Coronary artery (tissue), 2 donors: ENCODE results near the gene CHMP6.

Experiments used
- DNase-seq: peaks from one replicate; pipeline ENCODE4 v3.0.0-alpha.2; 2017; ENCODE audit warnings: low spot score
- H3K27ac ChIP-seq, 2 donors: fragments of 200-600 bp; sonication (generic); one replicate each; pipeline ENCODE4 v1.5.1; 2016 to 2019
- H3K4me3 ChIP-seq: fragments of 200-600 bp; sonication (generic); 2 replicates; pipeline ENCODE4 v1.5.1; 2016; ENCODE audit warnings: mild to moderate bottlenecking, moderate library complexity
- TF ChIP-seq, protein P1 (sequence below): fragments of 200-600 bp; sonication (generic); IDR thresholded peaks from one replicate; pipeline ENCODE4 v1.5.1; 2019; ENCODE audit warnings: antibody characterized with exemption

Gene CHMP6

DNA sequence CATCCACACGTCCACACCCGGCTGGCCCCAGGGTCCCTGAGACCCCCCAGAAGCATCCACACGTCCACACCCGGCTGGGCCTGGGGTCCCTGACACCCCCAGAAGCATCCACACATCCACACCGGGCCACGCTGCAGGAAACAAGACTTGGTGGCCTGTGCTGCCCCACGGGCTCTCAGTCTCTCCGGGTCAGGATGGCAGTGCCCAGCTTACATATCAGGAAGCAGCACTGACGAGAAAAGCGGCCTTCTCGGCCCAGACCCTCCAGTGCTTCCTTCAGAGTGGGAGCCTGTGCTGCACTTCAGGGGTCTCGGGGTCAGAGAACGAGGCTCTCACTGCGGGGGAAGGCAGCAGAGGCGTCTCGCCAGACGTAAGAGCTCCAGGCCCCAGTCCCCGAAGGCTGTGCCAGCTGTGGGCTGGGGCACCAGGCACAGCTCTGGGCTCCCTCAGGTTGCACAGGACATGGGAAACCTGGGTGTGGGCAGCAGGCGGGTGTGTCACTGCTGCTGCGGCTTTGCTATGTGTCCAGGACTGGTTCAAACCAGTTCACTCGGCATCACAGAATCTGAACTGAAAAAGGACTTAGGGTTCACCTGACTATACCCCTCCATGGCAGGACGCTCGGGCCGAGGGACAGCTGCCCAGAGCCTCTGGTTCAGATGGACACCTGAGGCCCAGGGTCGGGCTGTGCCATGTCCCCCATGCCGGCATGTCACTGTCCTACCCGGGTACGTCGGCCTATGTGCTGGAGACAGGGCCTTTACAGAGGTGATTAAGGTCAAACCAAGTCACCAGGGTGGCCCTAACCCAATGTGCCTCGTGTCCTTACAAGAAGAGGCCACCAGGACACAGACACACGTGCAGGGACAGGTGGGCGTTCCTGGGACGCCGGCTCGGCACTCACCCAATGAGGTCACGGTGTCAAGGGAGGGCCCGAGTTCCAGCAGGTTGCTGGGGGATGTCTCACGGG is 40.2 kb upstream of the CHMP6 start:
- H3K27ac ChIP-seq, result no peak overlapping the region
- H3K4me3 ChIP-seq, result no peak overlapping the region
- no peak for DNase-seq
- TF ChIP-seq, protein P1, sequence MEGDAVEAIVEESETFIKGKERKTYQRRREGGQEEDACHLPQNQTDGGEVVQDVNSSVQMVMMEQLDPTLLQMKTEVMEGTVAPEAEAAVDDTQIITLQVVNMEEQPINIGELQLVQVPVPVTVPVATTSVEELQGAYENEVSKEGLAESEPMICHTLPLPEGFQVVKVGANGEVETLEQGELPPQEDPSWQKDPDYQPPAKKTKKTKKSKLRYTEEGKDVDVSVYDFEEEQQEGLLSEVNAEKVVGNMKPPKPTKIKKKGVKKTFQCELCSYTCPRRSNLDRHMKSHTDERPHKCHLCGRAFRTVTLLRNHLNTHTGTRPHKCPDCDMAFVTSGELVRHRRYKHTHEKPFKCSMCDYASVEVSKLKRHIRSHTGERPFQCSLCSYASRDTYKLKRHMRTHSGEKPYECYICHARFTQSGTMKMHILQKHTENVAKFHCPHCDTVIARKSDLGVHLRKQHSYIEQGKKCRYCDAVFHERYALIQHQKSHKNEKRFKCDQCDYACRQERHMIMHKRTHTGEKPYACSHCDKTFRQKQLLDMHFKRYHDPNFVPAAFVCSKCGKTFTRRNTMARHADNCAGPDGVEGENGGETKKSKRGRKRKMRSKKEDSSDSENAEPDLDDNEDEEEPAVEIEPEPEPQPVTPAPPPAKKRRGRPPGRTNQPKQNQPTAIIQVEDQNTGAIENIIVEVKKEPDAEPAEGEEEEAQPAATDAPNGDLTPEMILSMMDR, result no peak

DNA sequence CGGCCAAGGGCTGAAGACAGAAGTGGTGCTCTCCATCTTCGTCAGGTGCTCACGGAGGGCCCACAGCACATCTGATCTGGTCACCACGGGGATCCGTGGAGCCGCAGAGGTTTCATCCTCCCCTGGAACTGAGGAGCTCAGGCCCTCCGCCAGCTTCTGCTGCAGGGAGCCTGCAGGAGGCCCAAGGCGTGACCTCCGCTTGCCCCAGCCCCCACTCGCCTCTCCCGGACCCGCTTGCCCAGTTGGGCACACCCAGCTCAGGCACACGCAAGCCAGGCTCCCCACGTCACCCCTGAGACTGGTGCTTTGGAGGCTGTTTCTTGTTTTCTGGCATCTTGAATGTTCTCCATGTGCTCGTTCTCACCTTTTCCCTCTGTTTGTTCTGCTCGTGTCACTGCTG is 39.4 kb upstream of the CHMP6 start:
- TF ChIP-seq, protein P1, result no peak
- no peak for DNase-seq
- Histone ChIP-seq H3K27ac (no peak overlapping the region), H3K4me3 (no peak overlapping the region)

DNA sequence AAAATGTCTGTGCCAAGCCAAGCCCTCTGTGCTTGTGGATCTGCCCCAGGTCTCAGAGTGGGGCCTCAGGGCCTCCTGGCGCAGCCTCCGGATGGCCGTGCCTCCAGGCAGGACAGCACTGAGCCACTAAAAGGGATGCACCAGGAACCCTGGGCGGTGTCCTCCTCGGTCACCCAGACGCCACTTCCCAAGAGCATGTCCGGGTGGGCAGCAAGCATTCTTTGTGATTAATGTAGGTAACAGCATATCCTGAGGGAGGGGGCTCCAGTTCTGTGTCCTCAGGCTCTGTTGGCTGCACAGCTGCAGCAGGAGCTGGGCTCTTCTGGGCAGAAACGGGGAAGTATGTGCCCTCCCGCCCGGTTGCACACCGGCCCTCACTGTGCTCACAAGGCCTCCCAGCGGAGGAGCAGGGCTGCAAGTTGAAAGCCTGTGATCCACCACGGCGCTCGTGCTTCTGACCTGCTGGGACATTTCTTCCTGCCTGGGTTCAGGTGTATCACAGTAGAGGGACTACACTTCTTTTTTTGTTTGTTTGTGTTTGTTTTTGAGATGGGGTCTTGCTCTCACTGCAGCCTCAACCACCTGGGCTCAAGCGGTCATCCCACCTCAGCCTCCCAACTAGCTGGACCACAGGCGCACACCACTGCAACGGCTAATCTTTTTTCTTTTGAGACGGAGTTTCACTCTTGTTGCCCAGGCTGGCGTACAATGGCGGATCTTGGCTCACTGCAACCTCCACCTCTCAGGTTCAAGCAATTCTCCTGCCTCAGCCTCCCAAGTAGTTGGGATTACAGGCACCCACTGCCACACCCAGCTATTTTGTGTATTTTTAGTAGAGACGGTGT is 37.9 kb upstream of the CHMP6 start:
- TF ChIP-seq, protein P1, result no peak
- Histone ChIP-seq H3K27ac (no peak overlapping the region), H3K4me3 (no peak overlapping the region)
- DNase-seq, result no peak

DNA sequence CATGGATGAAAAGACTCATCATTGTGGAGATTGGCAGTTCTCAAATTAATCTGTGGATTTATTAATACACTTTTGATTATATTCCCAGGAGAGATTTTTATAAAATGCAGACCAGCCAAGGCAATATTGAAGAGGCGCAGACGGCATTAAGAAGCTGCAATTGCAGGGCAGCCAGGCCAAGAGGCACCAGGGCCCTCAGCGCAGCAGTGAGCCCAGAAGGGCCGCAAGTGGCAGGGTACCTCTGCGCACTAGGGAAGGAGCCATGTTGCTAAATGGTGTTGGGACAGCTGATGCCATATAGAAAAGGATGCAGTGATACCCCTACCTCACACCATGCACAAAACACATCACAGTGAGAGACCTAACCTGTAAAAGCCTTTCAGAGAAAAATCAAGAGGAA is 36.6 kb upstream of the CHMP6 start:
- H3K27ac ChIP-seq, result no peak overlapping the region
- DNase-seq, result no peak
- TF ChIP-seq, protein P1, result no peak
- no peak overlapping the region for H3K4me3 ChIP-seq

DNA sequence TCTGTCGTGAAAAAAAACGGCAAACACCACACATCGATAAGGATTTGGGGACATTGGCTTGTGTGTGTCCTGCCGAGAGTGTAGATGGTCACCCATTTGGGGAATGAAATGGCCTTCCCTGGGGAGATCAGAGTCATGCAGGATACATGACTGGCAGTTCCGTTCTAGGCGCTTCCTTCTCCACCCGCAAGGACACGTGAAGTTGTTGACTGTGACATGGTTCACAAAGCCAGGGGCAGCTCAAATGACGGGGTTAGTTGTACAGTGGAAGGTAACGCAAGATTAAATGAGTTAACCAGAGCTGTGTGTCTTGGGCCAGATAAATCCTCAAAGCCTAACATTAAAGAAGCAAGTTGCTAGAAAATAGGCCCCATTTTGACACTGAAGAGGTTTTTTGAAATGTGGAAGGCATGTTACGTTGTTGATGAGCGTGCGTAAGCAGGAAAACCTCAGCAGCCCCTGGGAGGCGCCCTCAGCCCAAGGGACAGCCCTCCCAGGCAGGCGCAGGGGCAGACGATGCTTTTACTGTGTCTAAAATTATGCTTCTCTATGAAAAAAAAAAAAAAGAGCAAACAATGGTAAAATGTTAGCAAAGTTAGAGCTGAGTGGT is 35.9 kb upstream of the CHMP6 start:
- Histone ChIP-seq H3K4me3 (no peak overlapping the region), H3K27ac (no peak overlapping the region)
- no peak for DNase-seq
- TF ChIP-seq, protein P1, result no peak

DNA sequence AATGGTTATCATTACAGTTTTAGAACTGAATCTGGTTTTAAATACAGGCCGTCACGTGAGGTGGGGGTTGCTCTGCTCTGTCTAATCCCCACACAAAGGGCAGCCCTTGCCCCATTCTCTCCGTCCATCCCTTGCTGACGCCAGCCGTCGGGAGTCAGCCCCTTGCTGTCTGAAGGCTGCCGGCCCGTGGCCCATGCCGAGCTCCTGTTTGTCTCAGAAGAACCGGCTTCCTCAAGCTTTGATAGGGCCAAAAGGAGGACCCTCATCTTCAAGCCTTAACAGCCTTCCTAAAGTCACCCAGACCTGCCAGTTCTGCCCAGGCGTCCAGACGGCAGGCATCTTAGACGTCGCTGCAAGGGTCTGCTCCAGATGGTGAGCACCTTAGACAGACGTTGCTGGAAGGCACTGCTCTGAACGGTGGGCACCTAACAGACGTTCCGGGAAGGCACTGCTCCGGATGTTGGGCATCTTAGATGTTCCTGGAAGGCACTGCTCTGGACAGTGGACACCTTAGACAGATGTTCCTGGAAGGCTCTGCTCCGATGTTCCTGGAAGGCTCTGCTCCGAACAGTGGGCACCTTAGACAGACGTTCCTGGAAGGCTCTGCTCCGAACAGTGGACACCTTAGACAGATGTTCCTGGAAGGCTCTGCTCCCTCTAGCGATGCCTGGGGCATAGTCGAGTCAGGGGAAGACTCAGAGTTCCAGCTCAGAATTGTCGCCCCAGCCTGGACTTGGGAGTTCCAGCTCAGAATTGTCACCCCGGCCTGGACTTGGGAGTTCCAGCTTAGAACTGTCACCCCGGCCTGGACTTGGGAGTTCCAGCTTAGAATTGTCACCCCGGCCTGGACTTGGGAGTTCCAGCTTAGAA is 35.1 kb upstream of the CHMP6 start:
- TF ChIP-seq, protein P1, result no peak
- Histone ChIP-seq H3K27ac (no peak overlapping the region), H3K4me3 (no peak overlapping the region)
- DNase-seq, result no peak
